Naive thymus-derived CD8-positive, alpha-beta T cell (primary cell): ENCODE data around the gene ERLEC1. TPM values are rescaled to one million over a fixed set of nuclear protein-coding genes. Genes with fewer than 3 reads are reported as not detected.

Source experiments
- microRNA-seq: library from miRNA; unstranded; fragments of <30 nt; microRNA quantifications from one replicate; pipeline ENCODE4 v1.2.0, GENCODE V29; 2022; ENCODE audit warnings: borderline microRNAs expressed
- polyA plus RNA-seq, 3 donors: library from polyadenylated mRNA; unstranded; fragments of 300-500 nt; fragmentation: Illumina TruSeq; gene quantifications; one replicate each; pipeline ENCODE4 v1.2.3, GENCODE V29; 2021
- total RNA-seq, 8 experiments: library from RNA in 2 of 8; stranded (reverse) in 2 of 8; gene quantifications; one replicate each; pipeline ENCODE4 v1.2.3 and lab custom pipeline; 2021 to 2026

Gene ERLEC1
- total and polyA plus RNA-seq, 5 experiments from 2014 or later, result 23.7 to 32.5 (median 27.6) TPM

Small RNAs within 50 kb of the gene (microRNA-seq; reads per million reads assigned to microRNA genes)
- not detected for gene MIR3682

Other genes with a start within 250 kb of the ERLEC1 start
- gene CHAC2, start 19.2 kb upstream of the ERLEC1 start, total RNA-seq, result 1 to 10 TPM; 1.5 to 2.3 TPM
- 1 to 10 TPM; 4.0 to 5.4 (median 4.1) TPM for gene CHAC2, start 19.2 kb upstream of the ERLEC1 start, polyA plus RNA-seq
- 10 to 100 TPM; 34.5 to 39.8 TPM for gene ASB3, start 91 bp upstream of the ERLEC1 start, total RNA-seq
- 10 to 100 TPM; 14.9 to 17.4 (median 16.4) TPM for gene ASB3, start 91 bp upstream of the ERLEC1 start, polyA plus RNA-seq
- 1 to 10 TPM; 5.2 to 5.4 TPM for gene GPR75, start 72.9 kb downstream of the ERLEC1 start, total RNA-seq
- under 1 TPM in 1 of 3 donors, not detected in 2; 0.14 TPM for gene GPR75, start 72.9 kb downstream of the ERLEC1 start, polyA plus RNA-seq
- gene PSME4, start 183.9 kb downstream of the ERLEC1 start, total RNA-seq, result 10 to 100 TPM; 58.1 to 59.9 TPM
- gene PSME4, start 183.9 kb downstream of the ERLEC1 start, polyA plus RNA-seq, result 1 to 10 TPM; 3.5 to 4.3 (median 3.8) TPM